ENCODE measurements around the gene PIP5K1A. TPM values are rescaled to one million over a fixed set of nuclear protein-coding genes. Genes with fewer than 3 reads are reported as not detected.

The PIP5K1A gene
- total RNA-seq, 6 experiments from 2014 or later: 13.9 to 22.1 (median 17.2) TPM

- Histone ChIP-seq H3K27ac (no peak overlapping the region), H3K9me3 (no peaks in the 10 kb centered on the region), H3K4me3 (no peak overlapping the region), H3K4me1 (no peaks in the 10 kb centered on the region), H3K36me3 (peaks cover 0 to 65% (median 24%) of the 10 kb centered on the region in 4 donors), H3K27me3 (no peaks in the 10 kb centered on the region)
- intact Hi-C loops (cut with DNase I): no loop called here
- 57% methylated on average over 5 of the region's 18 CpGs for WGBS (ENCODE audit: insufficient coverage, low coverage, low lambda C conversion rate, missing lambda C conversion rate)
- no peak for TF ChIP-seq POLR2A (IDR thresholded peaks at IDR 0.05)
- TF ChIP-seq CTCF (IDR thresholded peaks at IDR 0.05): no peak
- DNase-seq: no peak
- no peak for ATAC-seq
Measured at GRCh38 chr1:151289080-151289935, 91.0 kb downstream of the PIP5K1A start.

- ATAC-seq (peak in 1 of 4 donors; percentile 5), DNase-seq (no peak)
- Histone ChIP-seq H3K27ac (no peak overlapping the region), H3K36me3 (peaks cover 0 to 73% (median 30%) of the 10 kb centered on the region in 4 donors), H3K9me3 (no peaks in the 10 kb centered on the region), H3K4me3 (no peak overlapping the region), H3K27me3 (no peaks in the 10 kb centered on the region), H3K4me1 (no peaks in the 10 kb centered on the region)
- 80% methylated on average over 2 of the region's 21 CpGs for WGBS (ENCODE audit: insufficient coverage, low coverage, low lambda C conversion rate, missing lambda C conversion rate)
- TF ChIP-seq CTCF (IDR thresholded peaks at IDR 0.05) (no peak), POLR2A (IDR thresholded peaks at IDR 0.05) (no peak)
- intact Hi-C loops (cut with DNase I): loop anchor here in 1 of 2 donors (10.0 kb wide), 1 partner anchor 125 kb away; no protein-coding TSS in a partner anchor
Measured at GRCh38 chr1:151289991-151290708, 91.8 kb downstream of the PIP5K1A start.

GRCh38 chr1:151290709-151291303 is 92.5 kb downstream of the PIP5K1A start:
- Histone ChIP-seq H3K27ac (no peak overlapping the region), H3K27me3 (no peaks in the 10 kb centered on the region), H3K36me3 (peaks cover 0 to 78% (median 32%) of the 10 kb centered on the region in 4 donors), H3K4me1 (no peaks in the 10 kb centered on the region), H3K9me3 (no peaks in the 10 kb centered on the region), H3K4me3 (no peak overlapping the region)
- peak in 1 of 4 donors; percentile 8 for ATAC-seq
- DNase-seq: no peak
- TF ChIP-seq POLR2A (IDR thresholded peaks at IDR 0.05) (no peak), CTCF (IDR thresholded peaks at IDR 0.05) (no peak)
- intact Hi-C loops (cut with DNase I): loop anchor here in 1 of 2 donors (10.0 kb wide), 1 partner anchor 124 kb away; no protein-coding TSS in a partner anchor
- 95% methylated on average over 6 of the region's 19 CpGs for WGBS (ENCODE audit: insufficient coverage, low coverage, low lambda C conversion rate, missing lambda C conversion rate)

- peaks cover 0 to 77% (median 35%) of the 10 kb centered on the region in 4 donors for H3K36me3 ChIP-seq
- no peaks in the 10 kb centered on the region for H3K9me3 ChIP-seq
- intact Hi-C loops (cut with DNase I): loop anchor here in 1 of 2 donors (10.0 kb wide), 1 partner anchor 122 kb away; no protein-coding TSS in a partner anchor
- DNase-seq: no peak
- TF ChIP-seq POLR2A (IDR thresholded peaks at IDR 0.05) (no peak), CTCF (IDR thresholded peaks at IDR 0.05) (no peak)
- H3K27ac ChIP-seq: no peak overlapping the region
- H3K27me3 ChIP-seq: no peaks in the 10 kb centered on the region
- no peaks in the 10 kb centered on the region for H3K4me1 ChIP-seq
- no peak overlapping the region for H3K4me3 ChIP-seq
- WGBS (ENCODE audit: insufficient coverage, low coverage, low lambda C conversion rate, missing lambda C conversion rate): 61% methylated on average over 2 of the region's 13 CpGs
- peak in 1 of 4 donors; percentile 7 for ATAC-seq
Measured at GRCh38 chr1:151292207-151293030, 94.1 kb downstream of the PIP5K1A start.

Data from right lobe of liver (tissue), 6 donors.